HUES48 (cell line): ENCODE data around the gene FHIT.
A peak's percentile ranks its signal among the peaks of the same experiment; 100 is the strongest.

ENCODE experiments used
- H3K27ac ChIP-seq: one replicate; pipeline ENCODE4 v1.7.0; 2013; ENCODE audit warnings: low read depth, low read length, inconsistent platforms
- H3K27me3 ChIP-seq: 2 replicates; pipeline ENCODE4 v1.6.1; 2013; ENCODE audit warnings: mild to moderate bottlenecking, low read length; ENCODE audit not compliant: control insufficient read depth, insufficient read depth
- H3K36me3 ChIP-seq: 2 replicates; pipeline ENCODE4 v1.6.1; 2013; ENCODE audit warnings: low read length; ENCODE audit not compliant: control insufficient read depth, insufficient read depth
- H3K4me1 ChIP-seq: 2 replicates; pipeline ENCODE4 v1.6.1; 2013; ENCODE audit warnings: mild to moderate bottlenecking, low read length; ENCODE audit not compliant: control insufficient read depth, insufficient read depth
- H3K4me3 ChIP-seq: 2 replicates; pipeline ENCODE4 v1.5.1; 2013; ENCODE audit warnings: mild to moderate bottlenecking, low read depth, low read length
- H3K9ac ChIP-seq: 2 replicates; pipeline ENCODE4 v1.6.1; 2013; ENCODE audit warnings: mild to moderate bottlenecking, low read depth, low read length, moderate library complexity
- H3K9me3 ChIP-seq: 2 replicates; pipeline ENCODE4 v1.6.1; 2013; ENCODE audit warnings: low read length; ENCODE audit not compliant: control insufficient read depth, insufficient read depth

FHIT gene

GRCh38 chr3:59798372-59799086, 1452.7 kb downstream of the FHIT start:
- Histone ChIP-seq H3K4me1 (0 out of 2 replicates have a peak, but pooled peaks cover 6% of the 10 kb centered on the region), H3K27ac (no peak overlapping the region), H3K4me3 (no peak overlapping the region), H3K9me3 (no peaks in the 10 kb centered on the region), H3K27me3 (no peaks in the 10 kb centered on the region), H3K9ac (no peak overlapping the region), H3K36me3 (no peaks in the 10 kb centered on the region)

- no peak overlapping the region for H3K4me3 ChIP-seq
- H3K4me1 ChIP-seq: no peaks in the 10 kb centered on the region
- H3K9ac ChIP-seq: no peak overlapping the region
- H3K36me3 ChIP-seq: no peaks in the 10 kb centered on the region
- H3K9me3 ChIP-seq: no peaks in the 10 kb centered on the region
- no peaks in the 10 kb centered on the region for H3K27me3 ChIP-seq
- no peak overlapping the region for H3K27ac ChIP-seq
Measured at GRCh38 chr3:59797533-59797932, 1453.7 kb downstream of the FHIT start.

GRCh38 chr3:59796456-59796855, 1454.8 kb downstream of the FHIT start:
- Histone ChIP-seq H3K9ac (no peak overlapping the region), H3K9me3 (no peaks in the 10 kb centered on the region), H3K4me1 (no peaks in the 10 kb centered on the region), H3K27me3 (no peaks in the 10 kb centered on the region), H3K36me3 (no peaks in the 10 kb centered on the region), H3K27ac (no peak overlapping the region), H3K4me3 (no peak overlapping the region)

DNA sequence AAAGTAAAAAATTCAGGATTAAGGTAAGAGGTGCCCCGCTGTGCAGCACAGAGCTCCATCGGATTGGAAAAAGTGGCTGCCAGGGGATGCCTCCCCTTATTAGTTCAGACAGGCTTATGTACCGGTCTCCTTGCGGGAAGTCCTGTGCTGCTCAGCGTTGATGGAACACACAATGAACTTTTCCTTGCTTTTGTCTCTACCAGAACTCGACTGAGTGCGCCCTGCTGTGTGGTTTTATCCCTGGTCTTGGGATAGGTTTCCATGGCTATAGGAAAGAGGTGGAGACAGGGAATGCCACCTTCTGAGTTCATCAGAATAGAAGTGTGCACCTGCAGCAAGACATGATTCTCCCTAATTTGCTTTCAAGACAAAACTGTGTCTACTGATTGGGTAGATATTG, 1455.5 kb downstream of the FHIT start:
- no peak overlapping the region for H3K9ac ChIP-seq
- H3K4me1 ChIP-seq: no peaks in the 10 kb centered on the region
- no peak overlapping the region for H3K4me3 ChIP-seq
- no peak overlapping the region for H3K27ac ChIP-seq
- no peaks in the 10 kb centered on the region for H3K36me3 ChIP-seq
- H3K27me3 ChIP-seq: no peaks in the 10 kb centered on the region
- no peaks in the 10 kb centered on the region for H3K9me3 ChIP-seq

- Histone ChIP-seq H3K27ac (no peak overlapping the region), H3K9me3 (no peaks in the 10 kb centered on the region), H3K4me3 (no peak overlapping the region), H3K36me3 (no peaks in the 10 kb centered on the region), H3K27me3 (no peaks in the 10 kb centered on the region), H3K9ac (no peak overlapping the region), H3K4me1 (no peaks in the 10 kb centered on the region)
Measured at GRCh38 chr3:59793976-59794375, 1457.3 kb downstream of the FHIT start.

- Histone ChIP-seq H3K9me3 (no peaks in the 10 kb centered on the region), H3K9ac (no peak overlapping the region), H3K36me3 (no peaks in the 10 kb centered on the region), H3K27me3 (no peaks in the 10 kb centered on the region), H3K4me1 (no peaks in the 10 kb centered on the region), H3K4me3 (no peak overlapping the region), H3K27ac (no peak overlapping the region)
Measured at GRCh38 chr3:59791774-59792308, 1459.4 kb downstream of the FHIT start.

GRCh38 chr3:59790241-59790640, 1461.0 kb downstream of the FHIT start:
- H3K36me3 ChIP-seq: no peaks in the 10 kb centered on the region
- no peaks in the 10 kb centered on the region for H3K4me1 ChIP-seq
- no peak overlapping the region for H3K4me3 ChIP-seq
- no peak overlapping the region for H3K27ac ChIP-seq
- no peaks in the 10 kb centered on the region for H3K9me3 ChIP-seq
- no peak overlapping the region for H3K9ac ChIP-seq
- H3K27me3 ChIP-seq: no peaks in the 10 kb centered on the region

DNA sequence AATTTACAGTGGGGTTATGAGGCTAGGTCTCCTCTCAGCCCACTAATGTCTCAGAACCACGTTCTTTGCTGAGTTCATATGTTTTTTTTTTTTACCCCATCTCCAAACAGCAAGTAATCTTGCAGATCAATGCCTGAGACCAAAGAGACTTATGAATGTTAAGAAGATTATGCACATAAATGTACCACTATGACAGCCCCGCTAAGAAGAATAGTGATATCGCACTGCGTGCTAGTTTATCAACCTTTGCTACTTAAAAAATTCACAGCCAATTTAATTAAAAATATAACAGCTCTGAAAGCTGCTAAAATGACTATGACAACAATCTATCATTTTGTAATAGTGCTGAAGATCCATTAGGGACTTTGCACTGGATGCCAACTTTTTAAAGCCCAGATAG, 1462.5 kb downstream of the FHIT start:
- Histone ChIP-seq H3K4me1 (peaks cover 4% of the 10 kb centered on the region), H3K9me3 (no peaks in the 10 kb centered on the region), H3K36me3 (no peaks in the 10 kb centered on the region), H3K27me3 (no peaks in the 10 kb centered on the region), H3K4me3 (no peak overlapping the region), H3K9ac (no peak overlapping the region), H3K27ac (no peak overlapping the region)

DNA sequence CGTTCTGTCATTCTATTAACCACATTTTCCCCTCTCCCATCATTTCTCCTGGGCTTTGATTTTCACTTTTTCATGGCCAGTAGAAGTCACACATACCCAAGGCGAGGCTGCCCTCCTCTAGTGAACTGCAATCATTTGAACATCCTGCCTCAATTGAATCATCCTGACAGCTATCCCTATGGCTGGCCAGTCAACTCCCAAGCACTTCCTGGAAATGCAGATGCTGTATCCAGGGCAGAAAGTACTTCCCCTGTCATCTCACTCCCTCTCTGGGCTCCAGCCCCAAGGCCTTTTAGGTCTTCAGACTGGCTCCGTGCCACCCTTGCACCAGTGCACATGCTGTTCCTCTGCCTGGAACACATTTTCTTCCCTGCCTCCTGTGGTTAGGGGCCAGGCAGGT, 1463.1 kb downstream of the FHIT start:
- Histone ChIP-seq H3K9me3 (no peaks in the 10 kb centered on the region), H3K4me3 (no peak overlapping the region), H3K27ac (no peak overlapping the region), H3K4me1 (peaks cover 4% of the 10 kb centered on the region), H3K36me3 (no peaks in the 10 kb centered on the region), H3K9ac (no peak overlapping the region), H3K27me3 (no peaks in the 10 kb centered on the region)

- no peaks in the 10 kb centered on the region for H3K27me3 ChIP-seq
- peaks cover 4% of the 10 kb centered on the region for H3K4me1 ChIP-seq
- no peak overlapping the region for H3K27ac ChIP-seq
- H3K4me3 ChIP-seq: no peak overlapping the region
- H3K9ac ChIP-seq: no peak overlapping the region
- no peaks in the 10 kb centered on the region for H3K36me3 ChIP-seq
- H3K9me3 ChIP-seq: no peaks in the 10 kb centered on the region
Measured at GRCh38 chr3:59786374-59786773, 1464.9 kb downstream of the FHIT start.

GRCh38 chr3:59784164-59784563, 1467.1 kb downstream of the FHIT start:
- no peaks in the 10 kb centered on the region for H3K9me3 ChIP-seq
- peaks cover 4% of the 10 kb centered on the region for H3K4me1 ChIP-seq
- no peaks in the 10 kb centered on the region for H3K36me3 ChIP-seq
- no peak overlapping the region for H3K4me3 ChIP-seq
- peak overlapping the region; percentile 15 for H3K27ac ChIP-seq
- no peak overlapping the region for H3K9ac ChIP-seq
- H3K27me3 ChIP-seq: no peaks in the 10 kb centered on the region
